Measurements from ENCODE around the gene CACNA1C. TPM values are rescaled to one million over a fixed set of nuclear protein-coding genes. Genes with fewer than 3 reads are reported as not detected.
A peak's percentile ranks its signal among the peaks of the same experiment; 100 is the strongest.

Gene CACNA1C
- total and polyA plus RNA-seq, 2 donors (not counting 1 experiment from before 2014, with no cell fraction given), result 7.6 to 11.4 TPM

DNA sequence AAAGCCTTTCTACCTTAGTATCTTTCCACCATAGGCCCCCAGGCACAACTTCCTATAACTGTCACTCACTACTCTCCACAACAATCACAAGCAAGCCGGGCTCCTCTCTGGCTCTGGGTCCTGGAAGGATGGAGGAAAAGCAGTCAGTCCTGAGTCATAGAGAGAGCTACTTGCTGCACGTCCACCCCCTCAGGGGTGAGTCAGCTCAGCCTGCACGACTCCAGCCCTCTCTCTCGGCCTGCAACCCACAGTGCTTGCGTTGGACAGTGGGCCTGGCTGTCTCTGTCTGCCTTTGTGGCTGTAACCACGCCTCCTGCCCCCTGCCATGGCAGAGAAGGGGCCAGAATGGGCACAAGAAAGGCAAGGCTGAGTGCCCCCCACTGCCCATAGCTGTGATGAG, 587.9 kb downstream of the CACNA1C start:
- no peaks in the 10 kb centered on the region for H3K9me3 ChIP-seq (ENCODE audit: control insufficient read depth, insufficient read depth, low read depth, low read length)
- H4K20me1 ChIP-seq (ENCODE audit: control insufficient read depth, extremely low read depth, insufficient read depth, low read length), result no peaks in the 10 kb centered on the region
- peak overlapping the region; percentile 74 for H2AFZ ChIP-seq (ENCODE audit: low read length)
- no peaks in the 10 kb centered on the region for H3K27me3 ChIP-seq (ENCODE audit: control insufficient read depth, insufficient read depth, low read length)
- peak; percentile 93 to 99 for DNase-seq (ENCODE audit: low read depth in 2 of 2)
- TF ChIP-seq, protein P1, sequence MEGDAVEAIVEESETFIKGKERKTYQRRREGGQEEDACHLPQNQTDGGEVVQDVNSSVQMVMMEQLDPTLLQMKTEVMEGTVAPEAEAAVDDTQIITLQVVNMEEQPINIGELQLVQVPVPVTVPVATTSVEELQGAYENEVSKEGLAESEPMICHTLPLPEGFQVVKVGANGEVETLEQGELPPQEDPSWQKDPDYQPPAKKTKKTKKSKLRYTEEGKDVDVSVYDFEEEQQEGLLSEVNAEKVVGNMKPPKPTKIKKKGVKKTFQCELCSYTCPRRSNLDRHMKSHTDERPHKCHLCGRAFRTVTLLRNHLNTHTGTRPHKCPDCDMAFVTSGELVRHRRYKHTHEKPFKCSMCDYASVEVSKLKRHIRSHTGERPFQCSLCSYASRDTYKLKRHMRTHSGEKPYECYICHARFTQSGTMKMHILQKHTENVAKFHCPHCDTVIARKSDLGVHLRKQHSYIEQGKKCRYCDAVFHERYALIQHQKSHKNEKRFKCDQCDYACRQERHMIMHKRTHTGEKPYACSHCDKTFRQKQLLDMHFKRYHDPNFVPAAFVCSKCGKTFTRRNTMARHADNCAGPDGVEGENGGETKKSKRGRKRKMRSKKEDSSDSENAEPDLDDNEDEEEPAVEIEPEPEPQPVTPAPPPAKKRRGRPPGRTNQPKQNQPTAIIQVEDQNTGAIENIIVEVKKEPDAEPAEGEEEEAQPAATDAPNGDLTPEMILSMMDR (conservative IDR thresholded peaks at IDR 0.05 in 1 of 2, IDR thresholded peaks at IDR 0.05 in 1 of 2; ENCODE audit: low read depth in 1 of 2, low read length in 2 of 2), result peak in 1 of 2 donors; percentile 6
- no peak for TF ChIP-seq EZH2 (IDR thresholded peaks at IDR 0.05; ENCODE audit: low read length, missing control alignments)
- no peaks in the 10 kb centered on the region for H3K79me2 ChIP-seq (ENCODE audit: control insufficient read depth, insufficient read depth, low read length)
- no peak overlapping the region for H3K4me3 ChIP-seq (replicated peaks in 1 of 4; ENCODE audit: control extremely low read depth in 1 of 4, insufficient read depth in 1 of 4, low read depth in 3 of 4, low read length in 4 of 4)
- H3K9ac ChIP-seq (ENCODE audit: insufficient read depth, low read length), result peak overlapping the region; percentile 5
- H3K4me2 ChIP-seq (ENCODE audit: extremely low read depth, insufficient read depth, low read length), result peak overlapping the region; percentile 65
- peak overlapping the region; percentile 89 for H3K27ac ChIP-seq (ENCODE audit: insufficient read depth, low read length)
- no peaks in the 10 kb centered on the region for H3K36me3 ChIP-seq (ENCODE audit: control insufficient read depth, insufficient read depth, low read length)
- peaks cover 15% of the 10 kb centered on the region for H3K4me1 ChIP-seq (ENCODE audit: control insufficient read depth, extremely low read depth, insufficient read depth, low read length)

DNA sequence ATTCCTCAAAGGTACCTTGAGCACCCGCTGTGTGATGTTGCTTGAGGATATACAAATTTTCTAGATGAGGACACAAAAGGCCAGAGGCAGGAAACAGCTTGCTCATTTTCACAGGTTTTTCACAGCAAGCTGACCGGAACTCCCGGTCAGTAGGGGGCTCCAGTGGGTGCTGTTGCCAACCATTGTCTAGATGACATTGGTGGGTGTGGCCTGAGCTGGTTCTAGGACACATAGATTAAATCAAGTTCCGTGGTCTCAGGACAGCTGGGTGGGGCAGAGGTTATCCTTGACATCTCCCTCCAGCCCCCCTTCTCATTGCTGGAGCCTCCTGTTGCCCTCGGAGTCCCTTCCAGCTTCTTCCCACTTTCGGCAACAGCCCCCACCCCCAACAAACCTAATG, 588.4 kb downstream of the CACNA1C start:
- Histone ChIP-seq H3K27me3 (ENCODE audit: control insufficient read depth, insufficient read depth, low read length) (no peaks in the 10 kb centered on the region), H3K9me3 (ENCODE audit: control insufficient read depth, insufficient read depth, low read depth, low read length) (no peaks in the 10 kb centered on the region), H3K4me2 (ENCODE audit: extremely low read depth, insufficient read depth, low read length) (peak overlapping the region; percentile 65), H3K36me3 (ENCODE audit: control insufficient read depth, insufficient read depth, low read length) (no peaks in the 10 kb centered on the region), H3K27ac (ENCODE audit: insufficient read depth, low read length) (peak overlapping the region; percentile 89), H4K20me1 (ENCODE audit: control insufficient read depth, extremely low read depth, insufficient read depth, low read length) (no peaks in the 10 kb centered on the region), H2AFZ (ENCODE audit: low read length) (peak overlapping the region; percentile 58), H3K9ac (ENCODE audit: insufficient read depth, low read length) (peak overlapping the region; percentile 5), H3K79me2 (ENCODE audit: control insufficient read depth, insufficient read depth, low read length) (no peaks in the 10 kb centered on the region), H3K4me3 (replicated peaks in 1 of 4; ENCODE audit: control extremely low read depth in 1 of 4, insufficient read depth in 1 of 4, low read depth in 3 of 4, low read length in 4 of 4) (no peak overlapping the region), H3K4me1 (ENCODE audit: control insufficient read depth, extremely low read depth, insufficient read depth, low read length) (peaks cover 15% of the 10 kb centered on the region)
- peak; percentile 14 to 19 for DNase-seq (ENCODE audit: low read depth in 2 of 2)
- no peak for TF ChIP-seq EZH2 (IDR thresholded peaks at IDR 0.05; ENCODE audit: low read length, missing control alignments)
- TF ChIP-seq, protein P1 (conservative IDR thresholded peaks at IDR 0.05 in 1 of 2, IDR thresholded peaks at IDR 0.05 in 1 of 2; ENCODE audit: low read depth in 1 of 2, low read length in 2 of 2), result peak; percentile 19 to 48

DNA sequence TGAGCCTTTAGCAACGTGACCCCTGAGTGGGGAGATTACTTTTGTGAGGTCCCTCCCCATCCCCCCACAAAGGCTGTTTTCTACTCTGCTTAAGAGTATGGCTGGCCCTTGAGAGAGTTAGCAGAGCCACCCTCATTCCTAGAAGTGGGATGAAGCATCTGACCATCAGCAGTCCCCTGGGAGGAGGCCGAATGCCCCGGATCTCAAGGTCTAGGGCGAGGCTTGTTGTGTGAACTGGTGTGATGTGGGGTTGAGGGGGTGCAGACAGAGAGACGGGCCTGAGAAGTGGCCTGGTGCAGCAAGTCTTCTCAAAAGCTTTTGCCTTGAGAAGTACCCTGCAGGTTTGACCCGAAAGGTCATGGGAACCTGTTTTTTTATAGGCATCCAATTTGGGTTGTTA, 589.0 kb downstream of the CACNA1C start:
- H4K20me1 ChIP-seq (ENCODE audit: control insufficient read depth, extremely low read depth, insufficient read depth, low read length), result no peaks in the 10 kb centered on the region
- DNase-seq (ENCODE audit: low read depth in 2 of 2), result no peak
- no peak overlapping the region for H3K9ac ChIP-seq (ENCODE audit: insufficient read depth, low read length)
- no peak overlapping the region for H3K4me2 ChIP-seq (ENCODE audit: extremely low read depth, insufficient read depth, low read length)
- TF ChIP-seq EZH2 (IDR thresholded peaks at IDR 0.05; ENCODE audit: low read length, missing control alignments), result no peak
- TF ChIP-seq, protein P1 (conservative IDR thresholded peaks at IDR 0.05 in 1 of 2, IDR thresholded peaks at IDR 0.05 in 1 of 2; ENCODE audit: low read depth in 1 of 2, low read length in 2 of 2), result no peak
- no peak overlapping the region for H2AFZ ChIP-seq (ENCODE audit: low read length)
- no peak overlapping the region for H3K27ac ChIP-seq (ENCODE audit: insufficient read depth, low read length)
- H3K9me3 ChIP-seq (ENCODE audit: control insufficient read depth, insufficient read depth, low read depth, low read length), result no peaks in the 10 kb centered on the region
- no peaks in the 10 kb centered on the region for H3K36me3 ChIP-seq (ENCODE audit: control insufficient read depth, insufficient read depth, low read length)
- no peak overlapping the region for H3K4me3 ChIP-seq (replicated peaks in 1 of 4; ENCODE audit: control extremely low read depth in 1 of 4, insufficient read depth in 1 of 4, low read depth in 3 of 4, low read length in 4 of 4)
- no peaks in the 10 kb centered on the region for H3K27me3 ChIP-seq (ENCODE audit: control insufficient read depth, insufficient read depth, low read length)
- H3K4me1 ChIP-seq (ENCODE audit: control insufficient read depth, extremely low read depth, insufficient read depth, low read length), result peaks cover 15% of the 10 kb centered on the region
- no peaks in the 10 kb centered on the region for H3K79me2 ChIP-seq (ENCODE audit: control insufficient read depth, insufficient read depth, low read length)
